Thoracic aorta (tissue), 2 donors: ENCODE measurements around the gene BEGAIN. TPM values are rescaled to one million over a fixed set of nuclear protein-coding genes. Genes with fewer than 3 reads are reported as not detected.

Experiments used
- ATAC-seq: fragments of 150-250 bp; one replicate; pipeline ENCODE4 v1.8.0; 2017; ENCODE audit warnings: low read depth; ENCODE audit not compliant: insufficient number of reproducible peaks, low FRiP score
- DNase-seq: peaks from one replicate; pipeline ENCODE4 v3.0.0-alpha.2; 2020; ENCODE audit warnings: low spot score
- H3K27ac ChIP-seq, 2 donors: fragments of 200-600 bp; sonication (generic); 1 replicate in 1 of 2; 2 replicates in 1 of 2; pipeline ENCODE4 v1.5.1; 2016; ENCODE audit warnings: mild to moderate bottlenecking in 2 of 2, moderate library complexity in 2 of 2
- H3K27me3 ChIP-seq: fragments of 200-600 bp; sonication (generic); replicated peaks from 2 replicates; pipeline ENCODE4 v1.6.0; 2016; ENCODE audit warnings: mild to moderate bottlenecking; ENCODE audit not compliant: insufficient read depth
- H3K36me3 ChIP-seq: fragments of 200-600 bp; sonication (generic); one replicate; pipeline ENCODE4 v1.5.1; 2016
- H3K4me1 ChIP-seq, 2 donors: fragments of 200-600 bp; sonication (generic); 1 replicate in 1 of 2; 2 replicates in 1 of 2; pipeline versions ENCODE4 v1.5.1 to v1.6.0; 2016; ENCODE audit warnings: low read depth in 2 of 2, mild to moderate bottlenecking in 1 of 2; ENCODE audit not compliant: control insufficient read depth in 1 of 2
- H3K4me3 ChIP-seq: fragments of 200-600 bp; sonication (generic); 2 replicates; pipeline ENCODE4 v1.5.1; 2016; ENCODE audit warnings: mild to moderate bottlenecking
- H3K9me3 ChIP-seq: fragments of 200-600 bp; sonication (generic); 2 replicates; pipeline ENCODE4 v1.5.1; 2016
- CTCF ChIP-seq: fragments of 200-600 bp; sonication (generic); IDR thresholded peaks from one replicate; pipeline ENCODE4 v1.5.1; 2019; ENCODE audit warnings: antibody characterized with exemption
- total RNA-seq, 2 donors: library from RNA; depleted of rRNA; stranded (reverse); fragments of >200 nt; gene quantifications; one replicate each; pipeline versions ENCODE4 v1.1.0 to v1.2.3, GENCODE V29; 2016

The BEGAIN gene
- total RNA-seq, 2 donors from 2014 or later, result 0.27 to 0.85 TPM

GRCh38 chr14:100584056-100585031, 2.9 kb downstream of the BEGAIN start:
- Histone ChIP-seq H3K9me3 (no peaks in the 10 kb centered on the region), H3K4me1 (peaks cover 0 to 8% of the 10 kb centered on the region in 2 donors), H3K4me3 (no peak overlapping the region), H3K27ac (no peak overlapping the region), H3K36me3 (no peaks in the 10 kb centered on the region), H3K27me3 (no peaks in the 10 kb centered on the region)
- no peak for TF ChIP-seq CTCF
- ATAC-seq (no peak), DNase-seq (no peak)

GRCh38 chr14:100583245-100583644, 4.0 kb downstream of the BEGAIN start:
- Histone ChIP-seq H3K9me3 (peaks cover 3% of the 10 kb centered on the region), H3K36me3 (no peaks in the 10 kb centered on the region), H3K4me3 (no peak overlapping the region), H3K4me1 (peaks cover 0 to 8% of the 10 kb centered on the region in 2 donors), H3K27me3 (no peaks in the 10 kb centered on the region), H3K27ac (no peak overlapping the region)
- DNase-seq (no peak), ATAC-seq (no peak)
- TF ChIP-seq CTCF, result no peak

- Histone ChIP-seq H3K9me3 (peaks cover 3% of the 10 kb centered on the region), H3K36me3 (no peaks in the 10 kb centered on the region), H3K27ac (no peak overlapping the region), H3K4me3 (no peak overlapping the region), H3K27me3 (no peaks in the 10 kb centered on the region), H3K4me1 (peaks cover 0 to 8% of the 10 kb centered on the region in 2 donors)
- no peak for TF ChIP-seq CTCF
- DNase-seq (no peak), ATAC-seq (no peak)
Measured at GRCh38 chr14:100582496-100583165, 4.6 kb downstream of the BEGAIN start.

- ATAC-seq (no peak), DNase-seq (no peak)
- Histone ChIP-seq H3K36me3 (no peaks in the 10 kb centered on the region), H3K27ac (no peak overlapping the region), H3K27me3 (no peaks in the 10 kb centered on the region), H3K9me3 (peaks cover 3% of the 10 kb centered on the region), H3K4me1 (peaks cover 0 to 3% of the 10 kb centered on the region in 2 donors), H3K4me3 (no peak overlapping the region)
- TF ChIP-seq CTCF, result no peak
Measured at GRCh38 chr14:100581228-100582145, 5.7 kb downstream of the BEGAIN start.
